CD4-positive, alpha-beta T cell treated with Interleukin-6 at 100 ng/mL for 8 hours (primary cell): Measurements from ENCODE around the gene ZNF474.

ENCODE experiments used
- DNase-seq: peaks from one replicate; pipeline ENCODE4 v3.0.0-alpha.2; 2020; ENCODE audit warnings: mixed read lengths, low spot score

Gene ZNF474

GRCh38 chr5:122153774-122154173, 24.4 kb downstream of the ZNF474 start:
- DNase-seq: no peak

DNA sequence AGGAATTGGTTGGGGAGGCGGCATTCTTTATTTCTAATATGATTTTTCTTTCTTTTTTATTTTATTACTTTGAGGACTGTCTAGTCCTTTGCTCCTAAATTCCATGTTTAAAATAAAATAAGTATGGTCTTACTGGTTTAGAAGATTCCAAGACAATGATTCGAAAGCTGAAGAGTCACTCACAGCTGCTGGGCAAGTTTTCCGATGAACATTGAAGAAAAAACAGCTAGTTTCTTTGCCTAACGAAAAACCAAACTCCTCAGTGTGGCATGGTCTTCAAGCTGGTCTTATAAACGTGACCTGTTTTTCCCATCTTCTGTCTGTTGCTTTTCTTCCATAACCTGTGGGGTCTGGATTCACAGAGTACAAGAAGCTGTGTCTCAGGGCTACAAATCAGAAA, 25.1 kb downstream of the ZNF474 start:
- DNase-seq: no peak

DNA sequence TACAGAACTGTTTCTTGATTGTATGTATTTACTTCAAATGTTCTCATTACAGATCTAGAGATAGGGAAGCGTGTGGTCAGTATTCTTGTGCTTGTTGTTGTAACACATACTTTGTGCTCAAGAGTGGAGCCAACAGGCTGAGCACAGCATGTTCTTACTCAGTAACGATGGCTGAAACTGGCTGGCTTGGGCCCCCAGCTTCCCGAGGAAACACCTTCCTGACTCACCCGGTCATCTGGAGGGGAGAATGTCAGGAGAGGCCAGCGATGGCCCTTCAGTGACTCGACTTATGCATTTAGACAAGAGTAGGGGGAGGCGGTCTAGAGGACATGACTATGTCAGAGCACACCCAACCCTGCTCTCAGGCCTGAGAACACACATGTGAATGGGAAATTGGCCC, 25.6 kb downstream of the ZNF474 start:
- DNase-seq: no peak

- DNase-seq: no peak
Measured at GRCh38 chr5:122155546-122155945, 26.2 kb downstream of the ZNF474 start.

DNA sequence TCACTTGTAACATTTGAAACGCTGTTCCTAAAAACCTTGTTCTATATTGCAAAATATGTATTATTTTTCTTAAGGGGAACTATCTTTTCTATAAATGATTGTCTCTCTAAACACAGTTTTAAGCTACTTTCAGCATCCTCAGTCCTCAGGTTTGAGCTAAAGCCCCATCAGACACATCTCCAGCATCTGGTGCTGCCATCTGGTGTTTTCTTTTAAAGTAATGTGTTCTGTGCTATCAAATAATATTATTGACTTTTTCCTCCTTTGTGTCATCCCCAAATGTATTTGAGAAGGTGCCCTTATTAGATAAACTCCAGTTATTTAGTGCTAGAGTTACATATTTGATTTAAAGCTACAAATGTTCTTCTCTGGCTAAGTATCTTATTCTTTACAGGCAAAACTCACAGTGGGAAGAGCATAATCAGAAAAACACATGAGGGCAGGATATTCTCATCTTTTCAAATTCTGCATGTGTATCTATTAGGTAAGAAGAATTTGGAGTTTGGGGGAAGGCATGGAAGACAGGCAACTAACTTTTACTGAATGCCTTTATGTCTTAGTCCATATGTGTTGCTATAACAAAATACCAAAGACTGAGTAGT, 27.5 kb downstream of the ZNF474 start:
- no peak for DNase-seq

DNA sequence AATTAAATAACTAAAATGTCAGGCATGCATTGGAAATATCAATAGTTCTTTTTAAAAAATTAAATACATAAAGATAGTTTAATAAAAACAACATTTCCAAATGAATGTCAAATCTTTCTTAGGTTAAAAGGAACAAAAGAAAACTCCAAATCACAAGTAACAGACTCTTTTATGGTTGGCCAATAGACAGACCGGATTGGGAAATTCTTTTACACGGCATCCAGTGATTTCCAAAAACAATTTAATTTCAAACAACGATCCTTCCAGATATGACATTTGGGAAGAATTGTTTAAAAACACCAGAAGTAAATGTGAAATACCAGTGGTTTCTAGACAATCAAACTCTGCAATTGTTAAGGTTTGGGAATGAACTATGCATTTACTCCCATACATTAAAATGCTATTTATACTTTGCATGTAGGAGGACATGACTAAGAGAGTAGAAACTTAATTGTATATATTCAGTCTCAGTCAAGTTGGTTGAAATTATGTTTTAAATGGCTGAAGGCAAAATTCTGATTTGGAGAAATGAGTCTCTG, 32.8 kb downstream of the ZNF474 start:
- no peak for DNase-seq

- no peak for DNase-seq
Measured at GRCh38 chr5:122163121-122164069, 34.0 kb downstream of the ZNF474 start.

DNA sequence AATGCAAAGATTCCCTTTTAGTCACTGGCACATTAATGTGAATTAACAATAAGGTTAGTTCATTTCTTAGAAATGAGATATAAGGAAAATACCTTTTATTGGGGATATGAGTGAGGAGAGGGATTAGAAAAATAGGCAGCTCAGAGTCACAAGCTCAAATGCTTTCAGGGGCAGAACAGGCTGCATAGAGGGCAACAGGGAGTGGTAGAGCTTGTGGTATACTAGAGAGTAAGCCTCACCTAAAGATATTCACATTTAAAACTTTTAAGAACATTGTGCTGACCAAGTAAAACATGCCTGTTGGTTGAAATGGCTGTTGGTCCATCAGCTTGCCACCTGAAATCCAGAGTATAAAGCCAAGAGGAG, 34.7 kb downstream of the ZNF474 start:
- DNase-seq: no peak

DNA sequence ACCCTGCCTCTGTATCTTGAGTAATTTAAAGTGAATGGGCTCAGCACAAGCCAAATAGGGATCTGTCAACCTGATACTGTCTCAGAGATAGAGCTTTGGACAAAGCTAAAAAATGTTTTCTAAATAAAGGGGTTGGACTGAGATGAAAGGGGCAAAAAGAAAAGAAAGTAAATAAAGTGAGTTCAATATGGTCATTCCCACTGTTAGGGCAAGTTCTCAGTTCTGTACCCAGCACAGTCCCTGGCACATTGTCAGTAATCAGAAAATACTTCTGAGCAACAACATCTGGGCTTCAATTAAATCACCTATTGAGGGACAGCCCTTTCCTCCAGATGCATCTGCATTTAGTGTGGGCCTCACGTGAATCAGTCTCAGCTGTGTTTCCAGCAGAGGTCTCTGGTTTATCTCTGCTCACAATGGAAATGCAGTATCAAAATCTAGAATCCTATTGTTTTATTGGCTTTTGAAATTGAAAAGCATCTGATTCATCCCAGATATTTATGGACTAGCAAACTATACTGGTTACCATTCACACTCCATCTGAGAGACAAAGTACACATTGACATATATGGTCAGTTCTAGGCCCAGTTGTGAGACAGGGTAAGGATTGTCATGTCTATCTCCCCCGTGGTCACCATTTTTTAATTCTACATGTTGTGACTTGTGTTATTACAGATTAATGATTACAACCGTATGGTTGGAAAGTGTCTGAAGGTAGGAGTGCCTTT, 35.6 kb downstream of the ZNF474 start:
- no peak for DNase-seq

- no peak for DNase-seq
Measured at GRCh38 chr5:122165559-122166078, 36.3 kb downstream of the ZNF474 start.

GRCh38 chr5:122169350-122170103, 40.2 kb downstream of the ZNF474 start:
- DNase-seq: no peak

- DNase-seq: no peak
Measured at GRCh38 chr5:122170620-122171019, 41.3 kb downstream of the ZNF474 start.

DNA sequence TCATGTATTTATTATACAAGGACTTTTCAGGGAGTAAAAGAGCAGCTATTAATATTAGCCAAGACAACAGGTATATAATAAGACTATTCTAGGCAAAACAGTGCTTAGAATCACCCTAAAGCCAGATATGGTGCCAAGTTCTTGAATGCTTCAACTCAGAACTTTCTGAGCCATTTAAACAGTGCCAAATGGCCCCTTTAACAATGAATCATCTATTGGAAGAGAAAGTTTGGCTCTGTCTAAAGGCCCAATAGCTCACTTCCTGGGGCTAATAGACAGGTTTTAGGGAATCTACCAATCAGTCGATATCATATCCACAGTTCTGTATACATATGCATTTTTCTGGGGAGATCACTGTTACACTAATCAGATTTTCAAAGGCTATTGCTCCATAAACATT, 42.9 kb downstream of the ZNF474 start:
- no peak for DNase-seq

- DNase-seq: no peak
Measured at GRCh38 chr5:122173474-122174415, 44.4 kb downstream of the ZNF474 start.

DNA sequence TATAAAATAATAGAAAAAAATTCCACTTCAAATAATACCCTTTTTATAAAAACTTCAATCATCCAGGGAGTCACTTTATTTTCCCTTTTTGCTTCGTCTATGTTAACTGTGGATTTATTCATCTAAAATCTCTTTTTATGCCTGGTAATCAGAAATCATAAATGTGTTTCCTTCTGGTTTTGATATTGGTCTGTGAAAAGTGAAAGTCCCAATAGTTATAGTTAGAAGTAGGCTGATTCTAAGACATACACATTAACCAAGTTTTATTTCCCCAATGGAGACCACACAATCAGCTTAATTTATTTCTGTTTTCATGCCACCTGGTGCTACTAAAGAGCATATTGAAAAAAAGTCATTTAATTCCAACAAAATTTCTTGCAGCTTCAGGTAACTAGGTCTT, 45.7 kb downstream of the ZNF474 start:
- no peak for DNase-seq

DNA sequence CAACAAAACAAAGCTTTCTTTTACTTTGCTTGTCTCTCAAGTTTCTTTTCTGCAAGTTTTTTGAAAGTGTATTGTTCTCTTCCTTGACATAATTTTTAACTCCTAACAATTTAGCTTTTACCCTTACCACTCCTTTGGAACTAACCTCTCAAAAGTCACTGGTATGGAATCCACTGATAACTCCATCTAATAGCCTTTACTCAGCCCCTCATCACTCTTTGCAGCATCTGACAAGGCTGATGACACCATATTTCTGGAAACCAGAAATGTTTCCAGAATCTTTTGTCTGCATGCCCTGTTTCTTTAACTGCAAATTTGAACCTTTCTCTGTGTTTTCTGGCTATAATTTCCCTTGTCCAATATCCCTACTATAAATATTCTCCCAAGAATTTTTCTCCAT, 46.5 kb downstream of the ZNF474 start:
- no peak for DNase-seq

DNA sequence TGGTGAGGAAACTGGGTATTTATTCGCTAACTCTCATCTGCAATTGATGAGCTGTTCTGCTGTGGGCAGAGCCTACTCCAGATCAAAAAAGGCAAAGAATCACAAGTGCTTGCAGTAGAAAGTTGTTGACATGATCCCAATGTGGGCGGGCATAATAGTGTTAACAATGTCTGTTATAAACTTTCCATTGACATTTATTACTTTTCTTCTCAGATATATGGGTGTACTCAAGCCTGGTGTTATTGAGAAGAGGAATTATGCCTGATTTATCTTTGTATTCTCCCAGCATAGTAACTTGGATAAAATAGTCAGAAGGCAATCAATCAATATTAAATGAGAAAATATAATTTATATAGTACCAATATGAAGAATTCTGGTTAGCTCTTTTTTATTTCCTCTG, 47.8 kb downstream of the ZNF474 start:
- DNase-seq: no peak

DNA sequence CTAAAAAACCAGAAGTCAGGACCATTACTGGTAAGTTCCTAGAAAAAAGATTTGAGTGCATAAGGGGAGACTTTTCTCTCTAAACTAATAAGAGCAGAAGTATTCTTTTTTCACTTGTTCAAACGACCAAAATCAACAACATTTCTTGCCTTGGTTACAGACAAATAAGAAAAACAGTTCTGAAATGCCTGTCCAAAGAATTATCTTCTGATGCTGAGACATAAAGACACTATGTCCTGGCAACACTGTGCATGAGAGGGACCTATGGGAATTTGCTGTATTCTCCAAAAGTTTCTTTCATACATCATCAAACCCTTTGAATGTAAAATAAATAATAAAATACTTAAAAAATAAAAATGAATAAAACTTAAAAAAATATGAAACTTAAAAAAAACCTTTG, 50.4 kb downstream of the ZNF474 start:
- no peak for DNase-seq

GRCh38 chr5:122180146-122180712, 50.9 kb downstream of the ZNF474 start:
- no peak for DNase-seq

DNA sequence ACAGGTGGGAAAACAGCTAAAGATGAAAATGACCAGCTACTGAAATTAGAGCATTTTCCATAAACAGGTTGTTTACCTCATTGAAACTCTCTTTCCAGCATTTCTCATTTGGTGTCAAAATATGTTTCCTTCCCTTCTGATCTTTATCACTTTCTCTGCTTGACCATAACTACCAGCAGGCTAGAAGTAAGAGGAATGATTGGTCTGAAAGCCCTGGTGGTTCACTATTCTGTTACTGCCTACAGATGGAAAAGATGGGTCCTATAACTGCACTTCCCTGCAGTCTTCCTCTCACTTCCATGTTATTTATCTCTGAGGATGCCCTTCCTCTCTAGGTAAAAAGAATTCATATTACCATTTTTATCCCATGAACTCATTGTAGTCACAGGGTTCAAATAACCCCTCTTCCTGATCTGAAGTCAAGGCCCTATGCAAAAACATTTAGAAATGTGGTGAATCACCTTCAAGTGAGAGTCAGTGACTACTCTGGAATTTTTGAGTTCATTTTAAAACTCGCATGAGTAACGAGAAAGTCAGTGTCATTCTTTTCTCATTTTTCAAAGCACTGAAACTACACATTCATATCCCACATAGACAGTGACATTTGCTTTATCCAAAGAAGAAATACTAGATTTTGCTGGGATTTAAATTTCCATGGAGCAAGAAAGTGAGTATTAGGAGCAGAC, 51.7 kb downstream of the ZNF474 start:
- DNase-seq: no peak
